NCI-H1694 treated with DMSO at 0.1 percent for 48 hours (cell line): ENCODE measurements around the gene PSMD12.
"Not testable (repeated sequence)": the region's sequence is repeated elsewhere in the genome, so short reads cannot be mapped to it uniquely, and the experiment has no call there.

Experiments
- DNase-seq: peaks from one replicate; lab custom pipeline; 2025; lab: John Stamatoyannopoulos, UW

The PSMD12 gene

DNA sequence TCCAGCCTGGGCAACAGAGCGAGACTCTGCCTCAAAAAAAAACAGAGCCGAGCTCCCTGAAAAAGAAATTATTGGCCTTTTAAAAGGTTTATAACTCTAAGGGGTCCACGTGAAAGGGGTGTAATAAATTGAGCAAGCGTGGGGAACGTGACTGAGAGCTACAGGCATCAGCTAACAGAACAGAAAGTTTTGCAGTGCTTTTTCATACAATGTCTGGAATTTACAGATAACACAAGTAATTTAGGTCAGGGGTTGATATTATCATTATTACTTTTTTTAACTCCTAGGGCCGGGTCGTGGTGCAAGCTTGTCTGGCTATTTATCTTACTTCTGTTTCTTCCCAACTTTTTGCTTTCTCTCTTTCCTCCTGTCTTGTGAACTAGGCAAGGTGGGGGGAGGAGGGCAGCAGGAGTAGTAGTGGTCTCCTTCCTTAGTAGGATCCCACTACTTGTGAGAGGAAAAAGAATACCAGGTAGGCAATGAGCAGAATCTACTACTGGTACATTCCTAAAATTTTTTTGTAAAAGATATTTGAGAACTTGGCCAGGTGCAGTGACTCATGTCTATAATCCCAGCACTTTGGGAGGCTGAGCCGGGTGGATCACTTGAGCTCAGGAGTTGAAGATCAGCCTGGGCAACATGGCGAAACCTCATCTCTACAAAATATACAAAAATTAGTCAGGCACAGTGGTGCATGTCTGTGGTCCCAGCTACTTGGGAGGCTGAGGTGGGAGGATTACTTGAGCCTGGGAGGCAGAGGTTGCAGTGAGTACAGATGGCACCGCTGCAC, 60.7 kb downstream of the PSMD12 start:
- not testable (repeated sequence) for DNase-seq

DNA sequence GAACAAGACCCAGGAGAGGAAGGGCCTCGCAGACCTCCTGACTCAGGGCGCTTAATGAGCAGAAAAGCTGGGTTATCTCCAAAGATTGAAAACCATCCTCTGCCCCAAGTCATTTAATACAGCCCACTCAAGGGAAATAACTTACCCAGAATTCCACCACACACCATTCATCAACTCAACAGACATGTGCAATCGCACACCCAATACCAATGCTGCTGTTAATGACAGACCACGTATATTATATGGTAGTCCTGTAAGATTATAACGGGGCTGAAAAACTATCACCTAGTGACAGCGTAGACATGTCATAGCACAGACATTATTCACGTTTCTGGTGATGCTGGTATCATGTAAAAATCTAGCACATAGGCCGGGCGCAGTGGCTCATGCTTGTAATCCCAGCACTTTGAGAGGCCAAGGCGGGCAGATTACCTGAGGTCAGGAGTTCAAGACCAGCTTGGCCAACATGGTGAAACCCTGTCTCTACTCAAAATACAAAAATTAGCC, 68.9 kb downstream of the PSMD12 start:
- DNase-seq, result no peak

- DNase-seq, result no peak
These were observed 71.8 kb downstream of the PSMD12 start for GRCh38 chr17:67294451-67295199.

DNA sequence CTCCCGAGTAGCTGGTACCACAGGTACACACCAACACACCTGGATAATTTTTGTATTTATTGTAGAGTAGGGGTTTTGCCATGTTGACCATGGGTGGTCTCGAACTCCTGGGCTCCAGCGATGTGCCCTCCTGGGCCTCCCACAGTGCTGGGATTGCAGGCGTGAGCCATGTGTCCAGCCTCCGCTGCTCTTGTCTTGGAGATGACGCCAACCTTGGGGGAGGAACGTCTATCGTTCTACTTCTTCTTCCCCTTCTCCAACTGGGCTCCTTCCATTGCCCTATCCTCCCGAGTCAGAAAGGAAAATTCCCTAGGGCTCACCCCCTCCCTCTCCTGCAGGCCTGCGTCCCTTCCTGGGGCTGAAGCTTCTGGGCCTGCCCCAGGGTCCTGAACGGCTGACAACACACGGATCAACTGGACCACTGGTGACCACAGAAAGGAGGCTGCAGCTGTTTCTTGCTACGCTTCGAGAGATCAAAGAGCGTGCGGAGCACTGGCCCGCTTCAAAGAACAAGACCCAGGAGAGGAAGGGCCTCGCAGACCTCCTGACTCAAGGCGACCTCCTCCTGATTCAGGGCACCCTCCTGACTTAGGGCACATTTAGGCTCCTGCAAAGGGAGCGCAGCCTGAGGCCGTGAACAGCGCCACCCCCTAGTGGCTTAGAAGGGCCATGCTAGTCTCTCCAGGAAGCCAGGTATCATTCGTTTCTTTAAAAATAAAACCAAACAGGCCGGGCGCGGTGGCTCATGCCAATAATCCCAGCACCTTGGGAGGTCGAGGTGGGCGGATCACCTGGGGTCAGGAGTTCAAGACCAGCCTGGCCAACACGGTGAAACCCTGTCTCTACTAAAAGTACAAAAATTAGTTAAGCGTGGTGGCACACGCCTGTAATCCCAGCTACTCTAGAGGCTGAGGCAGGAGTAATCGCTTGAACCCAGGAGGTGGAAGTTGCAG, 72.8 kb downstream of the PSMD12 start:
- DNase-seq, result peak; percentile 55

DNA sequence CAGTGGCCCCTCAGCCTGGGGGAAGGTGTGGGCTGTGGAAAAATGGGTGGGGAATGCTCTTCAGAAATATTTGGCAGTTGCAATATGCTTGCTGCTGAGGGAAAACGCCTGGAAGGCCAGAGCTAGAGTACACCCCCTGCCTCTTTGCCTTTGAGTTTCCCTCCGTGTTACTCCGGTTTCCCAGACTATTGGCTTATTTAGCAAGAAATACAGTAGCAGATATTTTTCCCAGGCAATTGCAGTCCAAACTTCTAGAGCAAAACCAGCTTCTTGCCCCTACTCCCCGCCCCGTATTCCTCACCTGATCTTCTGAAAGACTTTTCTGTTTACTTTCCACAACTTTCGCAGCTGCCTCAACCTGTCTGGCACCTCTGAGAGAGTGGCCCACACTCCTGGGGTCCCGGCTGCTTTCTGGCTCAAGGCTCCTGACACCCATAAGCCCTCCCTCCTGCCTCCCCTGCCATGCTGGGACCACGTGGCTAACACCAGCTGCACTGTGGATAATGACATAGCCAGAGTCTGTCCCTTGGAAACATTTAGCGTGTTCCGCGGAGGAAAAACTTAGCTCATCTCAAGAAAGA, 75.6 kb downstream of the PSMD12 start:
- DNase-seq, result no peak

GRCh38 chr17:67290244-67290643, 76.1 kb downstream of the PSMD12 start:
- DNase-seq, result no peak

DNA sequence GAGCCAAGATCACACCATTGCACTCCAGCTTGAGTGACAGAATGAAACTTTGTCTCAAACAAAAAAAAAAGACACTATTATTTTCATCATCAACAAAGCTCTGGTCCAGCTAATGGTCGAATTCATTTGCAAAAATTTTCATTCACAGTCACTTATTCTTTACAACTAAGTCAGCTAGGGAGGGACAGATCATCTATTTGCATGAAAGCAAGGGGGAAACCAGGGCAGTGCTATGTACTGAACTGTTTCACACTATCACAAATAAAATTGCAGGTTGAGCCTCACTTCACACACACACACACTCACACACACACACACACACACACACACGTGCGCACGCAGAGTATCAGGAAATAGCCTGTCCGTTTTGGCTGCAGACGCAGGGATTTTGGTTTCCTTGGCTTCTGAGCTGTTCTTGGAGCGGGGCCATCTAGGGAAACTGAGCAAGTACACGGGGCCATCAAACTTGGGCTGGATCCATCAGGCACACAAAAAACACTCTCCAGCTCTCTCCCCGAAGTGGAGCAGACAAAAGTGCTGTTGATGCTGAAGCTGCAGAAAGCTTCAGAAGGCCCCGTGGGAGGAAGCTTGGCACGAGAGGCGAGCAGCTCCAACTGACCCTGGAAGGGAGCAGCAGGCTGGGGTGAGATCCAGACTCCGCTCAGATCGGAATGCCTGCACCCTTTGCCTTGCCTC, 77.0 kb downstream of the PSMD12 start:
- no peak for DNase-seq
